OCI-M2 (cell line): ENCODE results near the gene ALPP.
"Not testable (repeated sequence)": the region's sequence is repeated elsewhere in the genome, so short reads cannot be mapped to it uniquely, and the experiment has no call there.

ENCODE experiments used
- DNase-seq: peaks from one replicate; lab custom pipeline; 2025; ENCODE audit not compliant: unreplicated experiment; lab: John Stamatoyannopoulos, UW

ALPP gene

DNA sequence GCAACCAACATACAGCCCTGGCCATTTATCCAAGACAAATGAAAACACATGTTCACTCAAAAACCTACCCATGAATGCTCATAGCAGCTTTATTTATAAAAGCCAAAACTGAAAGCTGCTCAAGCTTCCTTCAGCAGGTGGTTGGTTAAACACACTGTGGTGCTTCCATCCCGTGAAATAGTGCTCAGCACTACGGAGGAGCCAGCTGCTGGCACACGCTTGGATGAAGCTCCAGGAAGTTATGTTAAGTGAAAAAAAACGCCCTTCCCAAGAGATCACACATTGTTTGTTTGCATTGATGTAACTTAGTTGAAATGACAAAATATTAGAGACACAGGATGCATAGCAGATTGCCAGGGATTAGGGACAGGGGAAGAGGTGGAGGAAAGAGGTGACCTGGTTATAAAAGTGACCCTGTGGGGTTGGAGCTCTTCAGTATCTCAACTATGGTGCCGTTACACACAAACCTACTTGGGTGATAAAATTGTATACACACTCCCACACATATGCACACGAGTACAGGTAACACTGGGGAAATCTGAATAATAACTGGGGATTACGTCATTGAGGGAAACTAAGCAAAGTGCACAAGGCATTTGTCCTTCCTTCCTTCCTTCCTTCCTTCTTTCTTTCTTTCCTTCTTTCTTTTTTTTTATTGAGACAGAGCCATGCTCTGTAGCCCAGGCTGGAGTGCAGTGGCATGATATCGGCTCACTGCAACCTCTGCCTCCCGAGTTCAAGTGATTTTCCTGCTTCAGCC lies 21.9 kb downstream of the ALPP start:
- no peak for DNase-seq

- DNase-seq = no peak
These were observed 24.0 kb downstream of the ALPP start for GRCh38 chr2:232402518-232402917.

DNA sequence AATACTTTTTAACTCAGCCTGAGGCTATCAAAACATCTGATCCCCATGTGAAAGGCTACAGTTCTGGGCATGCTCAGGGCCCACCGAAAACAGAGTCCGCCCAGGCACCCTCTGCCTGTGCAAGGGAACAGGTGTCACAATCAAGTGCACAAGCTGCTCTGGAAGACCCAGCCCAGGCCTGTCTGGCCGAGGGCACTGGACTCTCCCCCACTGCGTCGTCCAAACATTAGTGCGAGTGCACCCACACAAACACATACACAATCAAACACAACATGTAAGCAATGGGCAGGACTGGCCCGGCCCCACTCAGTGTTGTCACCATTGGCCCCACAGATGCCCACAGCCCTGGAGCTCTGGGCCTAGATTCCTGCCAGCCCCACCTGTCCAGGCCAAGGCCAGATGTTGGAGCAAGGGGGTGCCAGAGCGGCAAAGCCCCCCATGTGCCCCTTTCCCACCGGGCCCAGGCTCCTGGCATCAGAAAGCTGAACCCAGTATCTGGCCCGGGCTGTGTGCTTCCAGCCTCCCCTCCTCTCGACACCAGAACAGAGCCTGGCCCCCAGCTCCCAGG lies 27.5 kb downstream of the ALPP start:
- DNase-seq = no peak

- no peak for DNase-seq
These were observed 28.2 kb downstream of the ALPP start, which contains the start of gene ALPG for GRCh38 chr2:232406556-232407310. TSS of gene ALPG (plus strand) at chr2:232406844. CDS start at chr2:232406895, 51 bp downstream.

DNA sequence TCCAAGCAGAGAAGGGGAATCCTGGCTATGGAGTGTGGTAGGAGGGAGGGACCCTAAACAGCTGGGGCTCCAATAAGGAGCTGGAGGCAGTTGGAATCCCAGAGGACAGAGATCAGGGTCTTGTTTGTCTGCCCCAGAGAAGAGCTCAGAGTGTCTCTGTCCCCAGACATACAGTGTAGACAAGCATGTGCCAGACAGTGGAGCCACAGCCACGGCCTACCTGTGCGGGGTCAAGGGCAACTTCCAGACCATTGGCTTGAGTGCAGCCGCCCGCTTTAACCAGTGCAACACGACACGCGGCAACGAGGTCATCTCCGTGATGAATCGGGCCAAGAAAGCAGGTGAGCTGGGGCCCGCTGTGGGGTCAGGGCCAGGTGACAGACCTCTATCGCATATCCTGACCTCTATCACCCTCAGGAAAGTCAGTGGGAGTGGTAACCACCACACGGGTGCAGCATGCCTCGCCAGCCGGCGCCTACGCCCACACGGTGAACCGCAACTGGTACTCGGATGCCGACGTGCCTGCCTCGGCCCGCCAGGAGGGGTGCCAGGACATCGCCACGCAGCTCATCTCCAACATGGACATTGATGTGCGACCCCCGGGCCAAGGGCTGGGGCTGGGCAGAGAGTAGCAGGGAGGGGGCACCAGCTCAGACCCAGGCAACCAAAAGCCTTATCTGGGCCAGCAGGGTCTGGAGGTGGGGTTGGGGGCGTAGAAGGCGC lies 29.0 kb downstream of the ALPP start:
- not testable (repeated sequence) for DNase-seq

DNA sequence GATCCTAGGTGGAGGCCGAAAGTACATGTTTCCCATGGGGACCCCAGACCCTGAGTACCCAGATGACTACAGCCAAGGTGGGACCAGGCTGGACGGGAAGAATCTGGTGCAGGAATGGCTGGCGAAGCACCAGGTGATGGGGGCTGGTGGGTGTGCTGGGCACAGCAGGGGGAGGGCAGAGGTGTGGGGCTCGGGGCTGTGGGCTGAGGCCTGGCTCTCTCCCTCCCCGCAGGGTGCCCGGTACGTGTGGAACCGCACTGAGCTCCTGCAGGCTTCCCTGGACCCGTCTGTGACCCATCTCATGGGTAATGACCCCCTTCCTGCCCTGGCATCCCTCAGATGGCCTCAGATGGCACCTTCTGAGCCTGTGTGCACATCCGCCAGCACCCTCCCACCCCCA lies 29.7 kb downstream of the ALPP start:
- not testable (repeated sequence) for DNase-seq

DNA sequence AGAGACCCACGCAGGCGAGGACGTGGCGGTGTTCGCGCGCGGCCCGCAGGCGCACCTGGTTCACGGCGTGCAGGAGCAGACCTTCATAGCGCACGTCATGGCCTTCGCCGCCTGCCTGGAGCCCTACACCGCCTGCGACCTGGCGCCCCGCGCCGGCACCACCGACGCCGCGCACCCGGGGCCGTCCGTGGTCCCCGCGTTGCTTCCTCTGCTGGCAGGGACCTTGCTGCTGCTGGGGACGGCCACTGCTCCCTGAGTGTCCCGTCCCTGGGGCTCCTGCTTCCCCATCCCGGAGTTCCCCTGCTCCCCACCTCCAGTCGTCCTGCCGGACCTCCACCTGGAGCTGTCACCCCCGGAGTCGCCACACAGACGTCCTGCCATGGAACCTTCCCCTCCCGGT lies 31.1 kb downstream of the ALPP start:
- not testable (repeated sequence) for DNase-seq

- no peak for DNase-seq
These were observed 31.8 kb downstream of the ALPP start for GRCh38 chr2:232410238-232410900.

DNA sequence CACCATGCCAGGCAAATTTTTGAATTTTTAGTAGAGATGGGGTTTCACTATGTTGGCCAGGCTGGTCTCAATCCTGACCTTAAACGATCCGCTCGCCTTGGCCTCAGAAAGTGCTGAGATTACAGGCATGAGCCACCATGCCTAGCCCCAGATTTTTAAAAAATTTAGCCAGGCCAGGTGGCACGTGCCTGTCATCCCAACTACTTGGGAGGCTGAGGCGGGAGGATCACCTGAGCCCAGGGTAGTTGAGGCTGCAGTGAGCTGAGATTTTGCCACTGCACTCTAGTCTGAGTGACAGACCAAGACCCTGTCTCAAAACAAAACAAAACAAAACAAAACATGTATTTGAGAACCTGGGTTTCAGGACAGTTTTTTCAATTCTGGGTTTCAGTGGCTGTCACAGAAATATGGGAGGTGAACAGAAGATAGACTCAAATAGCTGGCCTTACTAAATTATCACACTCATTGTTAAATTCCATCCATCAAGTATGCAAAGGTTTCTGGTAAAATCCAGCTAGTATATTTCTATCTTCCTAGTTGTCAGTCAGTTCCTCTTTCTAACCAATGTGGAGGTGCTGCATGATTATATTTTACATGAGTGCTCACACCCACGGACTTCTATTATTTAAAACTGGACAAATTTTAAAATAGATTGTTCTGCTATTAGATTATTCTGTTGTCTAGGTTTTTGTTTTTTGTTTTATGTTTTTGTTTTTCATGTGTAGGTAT lies 33.5 kb downstream of the ALPP start:
- DNase-seq = no peak

DNA sequence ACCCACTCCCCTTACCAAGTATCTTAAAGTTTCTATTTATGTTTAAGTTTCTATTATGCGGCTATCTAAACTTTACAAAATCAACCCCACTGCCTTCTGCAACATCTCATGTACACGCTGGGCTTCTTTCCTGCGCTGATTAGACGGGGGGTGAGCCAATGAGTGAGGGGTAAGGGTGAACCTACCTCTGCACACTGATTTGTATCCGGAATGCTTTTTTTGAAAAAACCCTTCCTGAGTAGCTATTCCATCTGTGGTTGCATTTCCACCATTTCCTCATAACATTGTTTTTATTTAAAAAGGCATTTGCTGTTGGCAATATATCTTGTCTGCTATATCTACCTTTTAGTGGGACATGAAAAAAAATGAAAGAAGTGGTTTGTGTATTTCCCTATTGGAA lies 34.4 kb downstream of the ALPP start:
- DNase-seq = no peak

DNA sequence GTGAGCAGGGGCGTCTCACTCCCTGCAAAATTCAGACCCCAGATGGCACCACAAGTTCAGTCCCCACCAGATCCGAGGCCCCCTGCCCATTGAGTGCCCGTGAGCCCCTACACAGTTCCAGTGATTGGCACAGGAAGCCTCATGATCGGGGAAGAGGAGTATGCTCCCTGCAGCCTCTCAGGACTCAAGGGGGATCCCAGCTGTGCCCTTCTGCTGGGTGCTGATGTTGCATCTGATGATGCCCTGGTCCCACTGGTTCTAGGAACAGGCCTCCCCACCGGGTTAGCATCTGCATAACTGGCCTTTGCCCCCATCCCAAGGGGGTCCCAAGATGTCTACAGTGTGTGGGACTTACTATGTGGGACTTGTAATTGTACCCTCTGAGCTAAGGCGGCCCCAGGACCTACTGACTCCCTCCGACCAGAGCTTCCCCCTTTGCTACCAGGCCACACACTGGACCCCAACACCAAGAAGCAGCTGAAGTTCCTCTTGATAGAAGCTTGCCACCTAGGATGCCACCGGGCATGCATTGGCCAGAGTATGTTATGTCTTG lies 36.7 kb downstream of the ALPP start:
- no peak for DNase-seq

DNA sequence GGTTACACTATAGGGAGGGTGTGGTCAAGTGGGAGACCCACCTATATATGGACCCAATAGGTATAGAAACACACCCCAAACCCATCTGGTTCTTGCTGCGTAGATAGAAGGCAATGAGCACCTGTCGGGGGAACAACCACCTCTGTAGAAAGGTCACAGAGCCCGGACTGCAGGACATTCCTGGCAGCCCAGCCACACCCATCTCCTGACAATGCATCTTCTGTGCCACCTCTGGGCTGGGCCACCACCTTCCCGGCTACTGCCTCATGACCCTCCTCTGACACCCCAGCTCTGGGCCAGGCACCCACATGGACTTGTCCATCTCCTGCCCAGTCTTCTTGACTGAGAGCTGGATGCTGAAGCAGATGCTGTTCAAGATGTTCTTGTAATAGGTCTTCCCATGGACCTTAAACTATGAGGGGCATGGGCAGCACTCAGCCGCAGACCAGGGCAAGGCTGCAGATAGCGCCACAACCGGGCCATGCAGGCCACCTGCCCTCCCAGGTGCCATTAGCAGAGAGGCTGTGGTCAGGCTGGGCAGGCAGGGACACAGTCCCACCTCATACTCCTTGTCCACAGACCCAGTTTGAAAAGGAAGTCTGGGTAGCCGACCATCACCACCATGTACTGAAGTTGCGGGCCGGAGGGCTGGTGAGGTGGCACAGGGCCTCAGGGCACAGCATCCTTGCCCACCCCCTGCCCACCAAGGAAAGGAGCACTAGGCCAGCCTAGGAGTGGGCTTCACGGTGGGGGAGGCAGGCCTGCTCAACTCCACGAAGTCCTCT lies 37.4 kb downstream of the ALPP start:
- no peak for DNase-seq

- DNase-seq = no peak
These were observed 38.2 kb downstream of the ALPP start for GRCh38 chr2:232416521-232417470.

DNA sequence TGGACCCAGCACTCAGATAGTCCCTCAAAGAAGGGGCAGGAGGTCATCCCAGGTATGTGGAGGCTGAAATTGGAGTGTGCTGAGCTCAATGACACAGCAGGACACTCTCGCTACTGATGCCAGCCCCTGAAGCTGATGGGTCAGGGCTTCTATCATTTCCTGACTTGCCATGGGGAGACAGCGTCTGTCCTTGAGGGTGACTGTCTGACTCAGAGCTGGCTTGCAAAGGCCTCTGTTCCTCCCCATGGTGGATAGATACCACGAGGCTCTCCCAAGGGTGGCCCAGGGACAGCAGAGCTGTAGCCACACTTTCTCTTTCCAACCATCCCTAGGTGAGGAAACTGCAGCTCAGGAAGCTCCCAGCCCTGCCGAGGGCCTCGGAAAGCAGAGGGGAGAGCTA lies 38.9 kb downstream of the ALPP start:
- no peak for DNase-seq

DNA sequence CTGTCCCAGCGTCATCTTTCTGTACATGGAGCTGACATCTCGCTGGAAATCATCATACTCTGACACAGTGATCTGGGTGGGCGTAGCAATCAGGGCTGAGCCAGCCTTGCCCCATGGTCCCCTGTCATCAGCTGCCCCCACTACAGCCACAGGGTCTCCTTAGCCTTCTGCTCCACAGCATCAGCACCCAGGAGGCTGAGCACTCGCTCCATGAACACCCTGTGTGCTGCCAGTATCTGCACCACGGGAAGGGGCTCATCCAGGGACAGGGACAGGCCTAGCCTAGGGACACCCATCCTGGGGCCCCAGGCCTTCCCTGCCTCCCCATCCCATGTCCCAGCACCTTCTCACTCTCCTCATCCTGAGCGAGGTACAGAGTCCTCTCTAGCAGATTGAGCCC lies 39.5 kb downstream of the ALPP start:
- DNase-seq = no peak

GRCh38 chr2:232418466-232419244 lies 40.1 kb downstream of the ALPP start:
- DNase-seq = no peak
